Natural killer cell (primary cell): ENCODE measurements around the gene P2RY11. TPM values are rescaled to one million over a fixed set of nuclear protein-coding genes. Genes with fewer than 3 reads are reported as not detected.

Source experiments
- ATAC-seq, 3 donors: fragments of 150-1000 bp in 2 of 3; fragments of 200-7000 bp in 1 of 3; cut with Tn5 transposase; 1 replicate in 1 of 3; 2 replicates in 2 of 3; pipeline ENCODE4 v1.10.0; 2021; ENCODE audit warnings: mild to moderate bottlenecking in 2 of 3, moderate library complexity in 2 of 3
- DNase-seq, 2 donors: peaks; one replicate each; pipeline versions ENCODE4 v3.0.0 to v3.0.0-alpha.2; 2013 to 2021; ENCODE audit warnings: mixed read lengths in 1 of 2
- H3K27ac ChIP-seq: one replicate; pipeline ENCODE4 v1.5.1; 2013; ENCODE audit warnings: mild to moderate bottlenecking, low read length
- H3K27me3 ChIP-seq: one replicate; pipeline ENCODE4 v1.6.1; 2013; ENCODE audit warnings: low read length; ENCODE audit not compliant: control insufficient read depth, insufficient read depth
- H3K36me3 ChIP-seq: one replicate; pipeline ENCODE4 v1.6.1; 2013; ENCODE audit warnings: low read length; ENCODE audit not compliant: control insufficient read depth, insufficient read depth
- H3K4me1 ChIP-seq: one replicate; pipeline ENCODE4 v1.6.1; 2013; ENCODE audit warnings: low read length; ENCODE audit not compliant: control insufficient read depth, insufficient read depth
- H3K4me3 ChIP-seq: one replicate; pipeline ENCODE4 v1.5.1; 2013; ENCODE audit warnings: low read length
- H3K9me3 ChIP-seq: one replicate; pipeline ENCODE4 v1.6.1; 2013; ENCODE audit warnings: low read length; ENCODE audit not compliant: control insufficient read depth, insufficient read depth
- H3K27ac Mint-ChIP-seq, 2 donors: one replicate each; pipeline ENCODE4 v1.8.0; 2022; ENCODE audit warnings: mild to moderate bottlenecking in 2 of 2, mixed read lengths in 2 of 2, moderate library complexity in 1 of 2
- H3K27me3 Mint-ChIP-seq, 2 donors: one replicate each; pipeline ENCODE4 v1.8.0; 2022; ENCODE audit warnings: low read depth in 2 of 2, mixed read lengths in 2 of 2
- H3K36me3 Mint-ChIP-seq: one replicate; pipeline ENCODE4 v1.8.0; 2022; ENCODE audit warnings: mixed read lengths
- H3K4me1 Mint-ChIP-seq, 2 donors: one replicate each; pipeline ENCODE4 v1.8.0; 2022; ENCODE audit warnings: mixed read lengths in 2 of 2
- H3K4me3 Mint-ChIP-seq: one replicate; pipeline ENCODE4 v1.8.0; 2022; ENCODE audit warnings: mild to moderate bottlenecking, moderate library complexity, mixed read lengths
- H3K9me3 Mint-ChIP-seq, 2 donors: one replicate each; pipeline ENCODE4 v1.8.0; 2022; ENCODE audit warnings: mixed read lengths in 2 of 2
- whole genome bisulfite sequencing: methylation state at CpG from one replicate; pipeline ENCODE4 v1.1.7; 2013; ENCODE audit warnings: missing lambda C conversion rate; ENCODE audit not compliant: insufficient coverage; 5-methylcytosine and 5-hydroxymethylcytosine counted together
- intact Hi-C: fragments of 100-400 bp; cut with micrococcal nuclease; formaldehyde crosslinking; loops from one replicate; pipeline ENCODE4 v1.14.2; 2022
- total RNA-seq, 4 donors: library from RNA; stranded (reverse); fragments of 120-200 nt in 1 of 4; gene quantifications; one replicate each; pipeline versions ENCODE4 v1.2.3 to v1.2.4, GENCODE V29; 2013 to 2022
- TF ChIP-seq, protein P1 (sequence below): fragments of 200-600 bp; IDR thresholded peaks from one replicate; pipeline ENCODE4 v1.8.0; 2022; ENCODE audit warnings: antibody characterized with exemption

The P2RY11 gene
- total RNA-seq, 3 donors from 2014 or later (not counting 1 experiment from before 2014, with no cell fraction given): 44.1 to 52.3 (median 51.0) TPM

DNA sequence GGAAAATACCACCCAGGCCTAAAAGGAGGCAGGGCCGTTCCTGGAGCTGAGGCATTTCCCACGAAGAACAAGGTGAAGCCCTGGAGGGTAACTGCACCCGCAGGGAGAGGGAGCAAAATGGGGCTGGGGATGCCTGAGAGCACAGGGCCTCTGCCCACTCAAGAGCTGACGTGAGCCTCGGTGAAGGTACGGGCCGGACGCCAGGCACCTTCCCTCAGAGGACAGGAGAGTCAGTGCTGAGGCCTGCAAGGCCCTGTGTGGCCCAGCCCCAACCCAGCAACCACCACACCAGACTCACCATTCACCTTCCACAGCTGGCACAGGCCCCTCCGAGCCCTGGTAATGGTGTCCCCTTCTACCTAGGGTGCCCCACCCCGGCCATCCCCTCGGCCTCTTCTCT, 47.0 kb downstream of the P2RY11 start:
- Mint-ChIP-seq H3K9me3 (no peaks in the 10 kb centered on the region), H3K27ac (peak overlapping the region in 1 of 2 donors; percentile 66), H3K4me3 (no peak overlapping the region), H3K4me1 (peaks cover 0 to 8% of the 10 kb centered on the region in 2 donors), H3K27me3 (no peaks in the 10 kb centered on the region), H3K36me3 (peaks cover 22% of the 10 kb centered on the region)
- Histone ChIP-seq H3K4me3 (no peak overlapping the region), H3K36me3 (peaks cover 80% of the 10 kb centered on the region), H3K9me3 (no peaks in the 10 kb centered on the region), H3K4me1 (no peaks in the 10 kb centered on the region), H3K27ac (no peak overlapping the region), H3K27me3 (no peaks in the 10 kb centered on the region)
- intact Hi-C loops: no loop called here
- 97% methylated on average over 11 of the region's 11 CpGs for WGBS
- TF ChIP-seq, protein P1, sequence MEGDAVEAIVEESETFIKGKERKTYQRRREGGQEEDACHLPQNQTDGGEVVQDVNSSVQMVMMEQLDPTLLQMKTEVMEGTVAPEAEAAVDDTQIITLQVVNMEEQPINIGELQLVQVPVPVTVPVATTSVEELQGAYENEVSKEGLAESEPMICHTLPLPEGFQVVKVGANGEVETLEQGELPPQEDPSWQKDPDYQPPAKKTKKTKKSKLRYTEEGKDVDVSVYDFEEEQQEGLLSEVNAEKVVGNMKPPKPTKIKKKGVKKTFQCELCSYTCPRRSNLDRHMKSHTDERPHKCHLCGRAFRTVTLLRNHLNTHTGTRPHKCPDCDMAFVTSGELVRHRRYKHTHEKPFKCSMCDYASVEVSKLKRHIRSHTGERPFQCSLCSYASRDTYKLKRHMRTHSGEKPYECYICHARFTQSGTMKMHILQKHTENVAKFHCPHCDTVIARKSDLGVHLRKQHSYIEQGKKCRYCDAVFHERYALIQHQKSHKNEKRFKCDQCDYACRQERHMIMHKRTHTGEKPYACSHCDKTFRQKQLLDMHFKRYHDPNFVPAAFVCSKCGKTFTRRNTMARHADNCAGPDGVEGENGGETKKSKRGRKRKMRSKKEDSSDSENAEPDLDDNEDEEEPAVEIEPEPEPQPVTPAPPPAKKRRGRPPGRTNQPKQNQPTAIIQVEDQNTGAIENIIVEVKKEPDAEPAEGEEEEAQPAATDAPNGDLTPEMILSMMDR: no peak
- ATAC-seq (no peak), DNase-seq (no peak)

DNA sequence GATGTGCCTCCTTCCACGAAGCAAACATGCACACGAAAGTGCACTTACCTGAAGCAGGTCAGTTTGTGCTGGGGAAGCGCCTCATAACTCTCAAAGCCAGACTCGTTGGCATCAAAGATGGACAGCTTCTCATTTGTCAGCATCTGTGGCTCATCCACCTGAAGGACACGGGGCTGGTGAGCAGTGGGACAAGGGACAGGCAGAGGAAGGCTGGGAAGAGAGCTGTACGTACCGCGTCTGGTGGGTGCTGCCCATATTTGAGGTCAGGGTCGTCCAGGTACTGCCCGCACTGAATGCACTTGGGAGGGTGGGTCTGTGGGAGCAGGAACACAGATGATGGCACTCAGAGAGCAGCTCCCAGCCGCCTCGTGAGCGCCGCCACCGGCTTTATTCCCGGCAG, 48.1 kb downstream of the P2RY11 start:
- no peak overlapping the region for H3K4me3 ChIP-seq
- peaks cover 0 to 8% of the 10 kb centered on the region in 2 donors for H3K4me1 Mint-ChIP-seq
- H3K36me3 ChIP-seq: peaks cover 79% of the 10 kb centered on the region
- H3K27me3 ChIP-seq: no peaks in the 10 kb centered on the region
- no peaks in the 10 kb centered on the region for H3K9me3 Mint-ChIP-seq
- no peak overlapping the region for H3K27ac ChIP-seq
- 97% methylated on average over 16 of the region's 16 CpGs for WGBS
- intact Hi-C loops: no loop called here
- TF ChIP-seq, protein P1: no peak
- no peaks in the 10 kb centered on the region for H3K4me1 ChIP-seq
- ATAC-seq: no peak
- H3K36me3 Mint-ChIP-seq: peaks cover 12% of the 10 kb centered on the region
- H3K27me3 Mint-ChIP-seq: no peaks in the 10 kb centered on the region
- H3K9me3 ChIP-seq: no peaks in the 10 kb centered on the region
- DNase-seq: no peak
- H3K4me3 Mint-ChIP-seq: no peak overlapping the region
- no peak overlapping the region for H3K27ac Mint-ChIP-seq

DNA sequence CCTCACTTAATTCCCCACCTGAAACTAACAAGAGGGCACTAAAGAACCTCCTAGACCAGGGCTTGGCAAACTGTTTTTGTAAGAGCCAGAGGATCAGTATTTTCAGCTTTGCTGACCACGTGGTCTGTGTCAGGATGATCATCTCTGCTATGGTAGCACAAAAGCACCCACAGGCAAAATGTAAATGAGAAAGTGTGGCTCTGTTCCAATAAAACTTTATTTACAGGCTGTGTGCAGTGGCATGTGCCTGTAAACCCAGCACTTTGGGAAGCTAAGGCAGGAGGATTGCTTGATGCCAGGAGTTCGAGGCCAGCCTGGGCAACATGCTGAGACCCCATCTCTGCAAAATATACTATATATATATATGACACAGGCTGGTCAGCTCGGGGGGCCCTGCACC, 52.0 kb downstream of the P2RY11 start:
- no peaks in the 10 kb centered on the region for H3K9me3 Mint-ChIP-seq
- Histone ChIP-seq H3K27ac (no peak overlapping the region), H3K27me3 (no peaks in the 10 kb centered on the region), H3K36me3 (peaks cover 82% of the 10 kb centered on the region), H3K4me1 (peaks cover 15% of the 10 kb centered on the region), H3K4me3 (no peak overlapping the region), H3K9me3 (no peaks in the 10 kb centered on the region)
- peaks cover 7% of the 10 kb centered on the region for H3K36me3 Mint-ChIP-seq
- H3K4me3 Mint-ChIP-seq: no peak overlapping the region
- ATAC-seq (no peak), DNase-seq (no peak)
- H3K27me3 Mint-ChIP-seq: no peaks in the 10 kb centered on the region
- peaks cover 0 to 4% of the 10 kb centered on the region in 2 donors for H3K4me1 Mint-ChIP-seq
- 96% methylated on average over 1 of the region's 3 CpGs for WGBS
- TF ChIP-seq, protein P1: no peak
- intact Hi-C loops: no loop called here
- no peak overlapping the region for H3K27ac Mint-ChIP-seq

Other genes starting within 250 kb of the P2RY11 start
- 1 to 10 TPM; 1.5 to 3.3 (median 2.0) TPM for gene OLFM2, start 175.2 kb upstream of the P2RY11 start, total RNA-seq
- gene COL5A3, start 101.2 kb upstream of the P2RY11 start, total RNA-seq: 1 to 10 TPM in 1 of 3 donors, under 1 TPM in 2; 0.33 to 6.6 (median 0.63) TPM
- gene RDH8, start 98.2 kb upstream of the P2RY11 start, total RNA-seq: not detected
- gene SHFL, start 25.4 kb upstream of the P2RY11 start, total RNA-seq: 100 to 1,000 TPM; 107 to 111 (median 107) TPM
- gene ANGPTL6, start 9.0 kb upstream of the P2RY11 start, total RNA-seq: 1 to 10 TPM; 2.9 to 5.5 (median 3.3) TPM
- gene PPAN, start 5.3 kb upstream of the P2RY11 start, total RNA-seq: 10 to 100 TPM; 60.0 to 72.2 (median 69.2) TPM
- gene EIF3G, start 8.2 kb downstream of the P2RY11 start, total RNA-seq: 100 to 1,000 TPM; 377 to 471 (median 423) TPM
- 100 to 1,000 TPM; 266 to 323 (median 275) TPM for gene DNMT1, start 83.3 kb downstream of the P2RY11 start, total RNA-seq
- 10 to 100 TPM in 1 of 3 donors, 1 to 10 TPM in 2; 6.8 to 12.6 (median 9.5) TPM for gene S1PR2, start 119.6 kb downstream of the P2RY11 start, total RNA-seq
- 10 to 100 TPM; 34.5 to 41.6 (median 40.2) TPM for gene MRPL4, start 140.5 kb downstream of the P2RY11 start, total RNA-seq
- 10 to 100 TPM; 33.1 to 73.7 (median 56.5) TPM for gene ICAM1, start 159.4 kb downstream of the P2RY11 start, total RNA-seq
- gene ICAM4, start 175.3 kb downstream of the P2RY11 start, total RNA-seq: 1 to 10 TPM; 1.3 to 3.6 (median 3.0) TPM
- 1 to 10 TPM; 1.1 to 1.6 (median 1.5) TPM for gene ICAM5, start 178.3 kb downstream of the P2RY11 start, total RNA-seq
- gene ZGLP1, start 198.1 kb downstream of the P2RY11 start, total RNA-seq: 1 to 10 TPM; 1.4 to 2.2 (median 1.9) TPM
- gene FDX2, start 204.3 kb downstream of the P2RY11 start, total RNA-seq: 1 to 10 TPM; 1.7 to 4.1 (median 4.0) TPM
- gene RAVER1, start 221.8 kb downstream of the P2RY11 start, total RNA-seq: 10 to 100 TPM; 42.5 to 64.3 (median 55.9) TPM
- gene ICAM3, start 227.9 kb downstream of the P2RY11 start, total RNA-seq: 100 to 1,000 TPM; 189 to 224 (median 199) TPM